ENCODE data around the gene SP1.

DNA sequence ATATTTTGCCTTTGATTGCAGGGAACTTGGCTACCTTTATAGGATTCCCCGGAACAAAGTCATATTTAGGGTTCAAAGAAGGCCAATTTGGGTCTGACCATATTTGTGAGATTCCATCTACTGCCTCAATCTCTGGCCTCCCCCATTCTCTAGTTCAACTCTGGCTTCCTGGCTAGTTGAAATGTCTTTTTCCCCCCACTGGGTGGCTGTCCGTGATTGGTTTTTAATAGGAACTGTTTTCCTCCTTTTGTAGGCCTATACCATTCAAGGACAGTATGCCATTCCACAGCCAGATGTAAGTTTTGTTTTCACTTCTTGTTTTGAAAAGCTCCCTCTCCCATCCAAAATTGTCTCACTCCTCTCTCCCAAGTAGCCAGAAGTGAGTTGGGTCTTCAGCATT, 85.7 kb downstream of the SP1 start:
- no peak for TF ChIP-seq CTCF (IDR thresholded peaks at IDR 0.05)
- TF ChIP-seq EP300 (IDR thresholded peaks at IDR 0.05): no peak
